ENCODE results near the gene TTC12. TPM values are rescaled to one million over a fixed set of nuclear protein-coding genes. Genes with fewer than 3 reads are reported as not detected.

Gene TTC12
- total and polyA plus RNA-seq, 2 donors (not counting 1 experiment from before 2014, with no cell fraction given): 9.0 to 47.3 TPM

- no peak overlapping the region for H3K4me3 Mint-ChIP-seq
- POLR2A ChIA-PET: no interaction called here
- ATAC-seq (ENCODE audit: low read depth) (no peak), DNase-seq (no peak)
- Histone ChIP-seq H3K4me3 (ENCODE audit: control extremely low read depth in 1 of 5, extremely low read depth in 1 of 5, insufficient read depth in 1 of 5, low read depth in 2 of 5, low read length in 4 of 5) (no peak overlapping the region), H3K9ac (ENCODE audit: low read length) (no peak overlapping the region), H3K4me2 (replicated peaks; ENCODE audit: low read depth, low read length, poor library complexity, severe bottlenecking) (no peak overlapping the region), H3K27ac (ENCODE audit: low read length in 2 of 2) (no peak overlapping the region), H3K79me2 (ENCODE audit: control insufficient read depth, insufficient read depth, low read length) (no peaks in the 10 kb centered on the region), H3K4me1 (ENCODE audit: control insufficient read depth in 2 of 2, insufficient read depth in 2 of 2, low read length in 2 of 2) (no peaks in the 10 kb centered on the region), H2AFZ (ENCODE audit: insufficient read depth, low read depth, low read length, poor library complexity, severe bottlenecking) (no peak overlapping the region), H3K27me3 (replicated peaks in 1 of 4; ENCODE audit: control extremely low read depth in 1 of 4, control insufficient read depth in 3 of 4, insufficient read depth in 4 of 4, low read length in 3 of 4) (no peaks in the 10 kb centered on the region), H3K9me3 (ENCODE audit: control extremely low read depth in 1 of 3, control insufficient read depth in 2 of 3, insufficient read depth in 1 of 3, low read length in 2 of 3) (peaks cover 0 to under 1% (median 0%) of the 10 kb centered on the region in 3 donors), H3K36me3 (replicated peaks in 1 of 2; ENCODE audit: control extremely low read depth in 1 of 2, control insufficient read depth in 1 of 2, extremely low read depth in 1 of 2, insufficient read depth in 2 of 2, low read length in 1 of 2) (peaks cover 0 to 38% of the 10 kb centered on the region in 2 experiments), H4K20me1 (ENCODE audit: control insufficient read depth, insufficient read depth, low read length, poor library complexity, severe bottlenecking) (no peaks in the 10 kb centered on the region)
- no peak overlapping the region for H3K27ac Mint-ChIP-seq
- WGBS (ENCODE audit: insufficient coverage): 92% methylated on average over 11 of the region's 11 CpGs
- TF ChIP-seq EZH2 (IDR thresholded peaks at IDR 0.05; ENCODE audit: borderline replicate concordance, insufficient read depth, low read depth, low read length, poor library complexity, severe bottlenecking) (no peak), CTCF (IDR thresholded peaks at IDR 0.05) (no peak)
- H3K4me1 Mint-ChIP-seq: no peaks in the 10 kb centered on the region
- CTCF ChIA-PET: no interaction called here
- peaks cover 3% of the 10 kb centered on the region for H3K9me3 Mint-ChIP-seq (ENCODE audit: insufficient read depth)
- no peaks in the 10 kb centered on the region for H3K27me3 Mint-ChIP-seq
- intact Hi-C loops (cut with micrococcal nuclease): no loop called here
These were observed 36.1 kb downstream of the TTC12 start for GRCh38 chr11:113350336-113351067.

DNA sequence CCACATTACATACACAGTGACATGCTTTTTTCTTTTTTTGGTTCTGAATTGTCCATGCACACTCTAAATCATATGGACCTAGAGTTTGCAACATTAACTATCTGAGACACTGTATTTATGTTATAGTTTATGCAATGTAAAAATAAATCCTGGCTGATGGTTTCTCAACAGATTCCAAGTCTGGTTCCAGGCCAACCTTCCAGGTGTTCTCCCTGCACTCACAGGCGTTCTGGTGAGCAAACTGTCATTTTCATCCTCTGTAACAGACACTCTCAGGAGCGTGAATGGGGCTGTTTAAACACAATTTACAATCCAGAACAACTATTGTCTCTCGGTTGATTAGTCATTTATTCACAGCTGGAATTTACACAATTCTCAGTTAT is 36.7 kb downstream of the TTC12 start:
- Histone ChIP-seq H3K36me3 (replicated peaks in 1 of 2; ENCODE audit: control extremely low read depth in 1 of 2, control insufficient read depth in 1 of 2, extremely low read depth in 1 of 2, insufficient read depth in 2 of 2, low read length in 1 of 2) (peaks cover 0 to 42% of the 10 kb centered on the region in 2 experiments), H4K20me1 (ENCODE audit: control insufficient read depth, insufficient read depth, low read length, poor library complexity, severe bottlenecking) (no peaks in the 10 kb centered on the region), H3K4me3 (ENCODE audit: control extremely low read depth in 1 of 5, extremely low read depth in 1 of 5, insufficient read depth in 1 of 5, low read depth in 2 of 5, low read length in 4 of 5) (no peak overlapping the region), H3K9ac (ENCODE audit: low read length) (no peak overlapping the region), H3K27ac (ENCODE audit: low read length in 2 of 2) (no peak overlapping the region), H3K27me3 (replicated peaks in 1 of 4; ENCODE audit: control extremely low read depth in 1 of 4, control insufficient read depth in 3 of 4, insufficient read depth in 4 of 4, low read length in 3 of 4) (no peaks in the 10 kb centered on the region), H3K4me2 (replicated peaks; ENCODE audit: low read depth, low read length, poor library complexity, severe bottlenecking) (no peak overlapping the region), H3K9me3 (ENCODE audit: control extremely low read depth in 1 of 3, control insufficient read depth in 2 of 3, insufficient read depth in 1 of 3, low read length in 2 of 3) (peaks cover 0 to 5% (median 1%) of the 10 kb centered on the region in 3 donors), H3K4me1 (ENCODE audit: control insufficient read depth in 2 of 2, insufficient read depth in 2 of 2, low read length in 2 of 2) (no peaks in the 10 kb centered on the region), H2AFZ (ENCODE audit: insufficient read depth, low read depth, low read length, poor library complexity, severe bottlenecking) (no peak overlapping the region), H3K79me2 (ENCODE audit: control insufficient read depth, insufficient read depth, low read length) (no peaks in the 10 kb centered on the region)
- CTCF ChIA-PET: no interaction called here
- Mint-ChIP-seq H3K27ac (no peak overlapping the region), H3K27me3 (no peaks in the 10 kb centered on the region), H3K9me3 (ENCODE audit: insufficient read depth) (peaks cover 7% of the 10 kb centered on the region), H3K4me1 (no peaks in the 10 kb centered on the region), H3K4me3 (no peak overlapping the region)
- intact Hi-C loops (cut with micrococcal nuclease): no loop called here
- DNase-seq: no peak
- ATAC-seq (ENCODE audit: low read depth): no peak
- POLR2A ChIA-PET: no interaction called here
- 80% methylated on average over 1 of the region's 3 CpGs for WGBS (ENCODE audit: insufficient coverage)
- TF ChIP-seq EZH2 (IDR thresholded peaks at IDR 0.05; ENCODE audit: borderline replicate concordance, insufficient read depth, low read depth, low read length, poor library complexity, severe bottlenecking): no peak
- TF ChIP-seq CTCF (IDR thresholded peaks at IDR 0.05): no peak

All from B cell (primary cell).